Stimulated activated CD8-positive, alpha-beta memory T cell treated with anti-CD3 and anti-CD28 coated beads, Interleukin-4, amount 100 ng/mL, for 48 hours (primary cell): ENCODE measurements around the gene SSTR3.

ENCODE experiments used
- DNase-seq: peaks from one replicate; pipeline ENCODE4 v3.0.0-alpha.2; 2020

The SSTR3 gene

GRCh38 chr22:37193629-37194191, 18.6 kb downstream of the SSTR3 start:
- peak; percentile 63 for DNase-seq

DNA sequence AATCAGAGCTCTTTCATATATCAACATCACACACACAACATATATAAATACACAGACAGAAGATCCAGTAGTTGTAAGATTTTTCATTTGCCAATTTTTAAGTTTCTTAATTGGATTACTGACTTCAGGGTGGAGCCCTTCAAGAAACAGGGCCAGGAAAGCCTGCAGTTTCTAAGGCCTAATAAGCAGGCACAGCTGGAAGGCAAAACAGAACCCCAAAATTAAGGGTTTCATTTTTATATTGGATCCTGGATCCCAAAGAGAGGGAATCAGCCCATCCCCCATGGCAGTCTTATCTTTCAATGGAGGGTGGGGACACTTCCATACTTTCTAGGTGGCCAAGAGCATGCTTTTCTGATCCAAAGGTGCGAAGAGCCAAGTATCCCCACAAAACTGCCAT, 19.5 kb downstream of the SSTR3 start:
- no peak for DNase-seq

DNA sequence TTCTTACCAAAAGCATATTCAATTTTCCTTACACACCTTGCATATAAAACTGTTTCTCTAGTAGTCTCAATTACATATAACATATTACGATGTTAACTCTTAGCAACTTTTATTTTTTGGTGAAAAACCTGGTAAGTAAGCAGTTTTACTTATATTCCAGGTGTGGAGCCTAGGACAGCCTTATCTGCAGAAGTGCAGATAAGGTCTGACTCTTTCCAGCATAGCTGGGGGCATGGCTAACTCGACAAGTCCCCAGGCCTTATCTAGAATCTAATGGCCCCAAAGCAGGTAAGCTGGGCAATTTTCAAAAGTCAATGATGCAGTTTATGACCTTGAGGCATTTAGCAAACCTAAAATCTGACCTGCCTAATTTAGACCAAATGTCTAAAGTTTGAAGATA, 20.1 kb downstream of the SSTR3 start:
- DNase-seq = no peak

DNA sequence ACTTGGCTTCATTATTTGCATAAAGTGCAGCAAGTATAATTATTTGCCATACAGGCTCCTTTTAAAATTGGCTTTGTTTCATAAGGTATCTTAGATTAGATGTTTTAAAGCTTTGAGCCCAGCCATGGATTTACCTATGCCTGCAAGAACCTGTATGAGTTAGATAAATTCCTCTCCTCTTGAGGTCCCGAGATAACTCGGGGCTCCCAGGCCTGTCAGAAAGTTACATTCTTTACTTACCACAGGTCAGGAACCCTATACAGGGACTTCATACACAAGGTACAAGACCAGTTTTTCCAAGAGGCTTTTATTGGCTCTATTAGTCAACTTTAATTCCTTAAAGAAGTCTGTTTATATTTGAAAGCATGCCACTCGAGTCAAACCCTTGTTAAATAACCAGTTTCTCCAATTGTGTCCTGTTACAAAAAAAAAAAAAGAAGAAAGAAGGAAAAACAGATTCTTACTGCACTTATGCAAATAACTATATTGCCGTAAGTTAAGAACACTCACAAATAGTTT, 22.0 kb downstream of the SSTR3 start:
- DNase-seq = no peak

GRCh38 chr22:37188901-37189466, 23.3 kb downstream of the SSTR3 start:
- DNase-seq = no peak

- no peak for DNase-seq
These were observed 24.2 kb downstream of the SSTR3 start, which contains the start of gene C1QTNF6 for GRCh38 chr22:37187891-37188761. Gene C1QTNF6, minus strand, starts transcription at chr22:37188247. Its CDS starts 34 bp downstream, at chr22:37188213.

- no peak for DNase-seq
These were observed 24.8 kb downstream of the SSTR3 start for GRCh38 chr22:37187552-37187890.

- DNase-seq = no peak
These were observed 25.2 kb downstream of the SSTR3 start for GRCh38 chr22:37186997-37187522.

- peak; percentile 54 for DNase-seq
These were observed 25.9 kb downstream of the SSTR3 start for GRCh38 chr22:37186228-37186996.

- DNase-seq = no peak
These were observed 26.5 kb downstream of the SSTR3 start for GRCh38 chr22:37185646-37186227.

DNA sequence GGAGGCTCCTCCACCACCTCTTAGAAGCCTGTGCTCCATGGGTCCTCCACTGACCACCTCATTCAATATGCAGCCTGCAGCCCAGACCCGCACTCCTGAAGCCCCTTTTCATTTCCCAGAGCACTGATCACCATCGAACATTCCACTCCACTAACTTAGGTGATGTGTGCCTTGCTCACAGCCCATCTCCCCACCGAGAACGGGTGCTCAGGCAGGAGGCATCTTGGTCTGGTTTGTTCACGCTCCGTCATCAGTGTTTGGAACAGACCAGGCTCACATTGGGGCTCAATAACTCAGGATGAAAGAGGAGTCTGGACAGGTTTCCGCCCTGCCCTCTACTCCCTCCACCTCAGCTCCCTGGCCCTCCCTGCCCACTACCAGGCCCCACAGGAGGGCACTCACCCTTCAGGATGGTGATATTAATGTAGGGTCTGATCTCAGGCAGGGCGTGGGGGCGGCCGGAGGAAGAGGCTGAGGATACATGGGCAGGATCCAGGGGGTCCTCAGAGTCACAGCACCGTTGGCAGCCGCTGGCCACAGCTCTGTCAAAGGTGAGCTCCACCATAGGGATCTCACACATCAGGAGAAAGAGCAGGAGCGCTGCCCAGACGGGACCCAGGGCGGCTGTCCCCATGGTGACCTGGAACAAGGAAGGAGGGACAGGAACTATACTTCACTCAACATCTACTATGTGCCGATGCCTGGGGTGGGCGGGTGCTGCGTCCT, 27.3 kb downstream of the SSTR3 start:
- no peak for DNase-seq

- DNase-seq = no peak
These were observed 27.9 kb downstream of the SSTR3 start for GRCh38 chr22:37184380-37184755.

- no peak for DNase-seq
These were observed 28.6 kb downstream of the SSTR3 start for GRCh38 chr22:37183432-37184379.

- DNase-seq = no peak
These were observed 29.4 kb downstream of the SSTR3 start for GRCh38 chr22:37182949-37183245.

GRCh38 chr22:37182101-37182948, 30.0 kb downstream of the SSTR3 start:
- DNase-seq = no peak

DNA sequence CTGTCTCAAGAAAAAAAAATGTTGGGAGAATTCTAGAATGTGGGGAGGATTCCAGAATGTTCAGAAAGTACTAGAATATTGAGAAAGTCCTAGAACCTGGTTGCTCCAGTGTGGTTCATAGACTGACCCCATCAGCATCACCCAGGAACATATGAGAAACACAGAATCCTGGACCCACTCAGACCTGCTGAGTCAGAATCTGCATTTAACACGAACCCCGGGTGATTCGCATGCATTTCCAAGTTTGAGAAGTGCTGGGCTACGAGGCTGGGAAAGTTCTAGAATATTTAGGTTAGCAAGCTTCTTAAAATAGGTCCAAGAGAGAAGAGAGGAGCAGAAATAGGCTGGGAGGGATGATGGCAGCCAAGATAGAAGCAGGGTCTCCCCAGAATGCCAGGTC, 30.6 kb downstream of the SSTR3 start:
- no peak for DNase-seq

DNA sequence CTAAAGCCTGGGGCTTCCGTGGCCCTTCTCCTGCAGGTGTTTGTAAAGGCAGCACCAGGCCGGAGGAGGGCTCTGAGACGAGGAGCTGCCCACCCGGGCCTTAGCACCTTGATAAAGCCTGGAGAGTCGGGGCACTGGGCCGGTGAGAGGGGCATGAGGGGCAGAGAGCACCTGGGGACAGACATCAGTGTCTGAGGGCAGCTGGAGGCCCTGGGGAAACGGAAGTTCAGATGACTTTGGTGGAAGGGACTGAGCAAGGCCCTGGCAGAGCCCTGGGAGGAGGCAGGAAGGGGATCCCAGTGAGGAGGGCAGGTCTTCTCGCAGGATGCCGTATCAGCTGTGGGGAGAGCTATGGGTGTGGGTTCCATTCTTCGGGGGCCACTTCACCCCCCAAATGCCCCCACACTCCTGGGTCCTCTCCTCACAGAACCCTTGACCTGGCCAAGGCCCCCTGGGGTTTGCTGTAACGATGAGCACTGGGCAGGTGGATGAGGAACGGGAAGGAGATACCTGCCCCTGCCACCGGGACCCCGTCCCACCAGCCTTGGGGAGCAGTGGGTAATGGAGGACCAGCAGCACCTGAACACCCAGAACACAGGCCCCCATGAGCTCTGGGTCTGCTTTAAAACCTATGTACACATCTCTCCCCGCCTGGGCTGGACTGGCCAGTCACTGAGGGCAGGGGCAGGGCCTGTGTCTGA, 31.6 kb downstream of the SSTR3 start:
- DNase-seq = no peak

DNA sequence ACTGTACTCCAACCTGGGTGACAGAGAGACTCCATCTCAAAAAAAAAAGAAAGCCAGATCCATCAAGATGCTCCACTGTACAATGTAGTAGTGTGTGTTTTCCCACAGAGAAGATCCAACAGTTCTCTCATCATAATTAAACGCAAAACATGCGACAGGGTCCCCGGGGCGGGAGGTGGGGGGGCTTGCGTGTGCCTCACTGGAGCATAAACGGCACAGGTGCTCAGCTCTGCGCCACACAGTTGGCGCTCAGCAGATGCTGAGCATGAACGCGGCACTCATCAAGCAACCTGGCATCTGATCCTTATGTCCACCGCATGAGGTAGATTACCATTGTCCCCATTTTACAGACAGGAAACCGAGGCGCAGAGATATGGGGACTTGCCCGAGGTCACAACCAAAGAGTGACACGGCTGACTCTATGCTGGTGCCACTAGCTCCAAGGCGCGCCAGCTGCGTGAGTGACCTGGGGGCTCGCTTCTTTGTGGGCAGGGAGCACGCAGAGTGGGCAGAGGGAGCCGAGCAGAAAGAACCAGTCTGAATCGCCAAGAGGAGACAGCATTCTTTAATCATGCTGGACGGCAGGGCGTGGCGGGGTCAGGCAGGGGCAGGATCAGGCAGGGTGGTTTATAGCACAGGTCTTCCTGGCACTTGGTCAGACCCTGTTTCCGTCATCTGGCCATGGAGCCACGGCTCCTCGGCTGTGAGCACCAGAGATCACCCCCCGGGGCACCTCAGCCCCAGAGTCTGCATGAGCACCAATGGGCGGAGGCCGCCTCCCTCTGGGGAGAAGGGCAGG, 32.5 kb downstream of the SSTR3 start:
- DNase-seq = no peak

GRCh38 chr22:37179126-37179470, 33.2 kb downstream of the SSTR3 start:
- no peak for DNase-seq
